ENCODE data around the gene ATE1.

ATE1 gene

GRCh38 chr10:121700416-121700815 lies 227.4 kb downstream of the ATE1 start:
- TF ChIP-seq POLR2AphosphoS5 (IDR thresholded peaks at IDR 0.05; ENCODE audit: low read depth, low read length): no peak
- no peak for TF ChIP-seq FOXP2 (optimal IDR thresholded peaks at IDR 0.05; ENCODE audit: borderline replicate concordance, extremely low read depth, extremely low read length, insufficient read depth)
- no peak for TF ChIP-seq SIN3A (IDR thresholded peaks at IDR 0.05; ENCODE audit: borderline replicate concordance, insufficient read depth, low read length)
- TF ChIP-seq, protein P1, sequence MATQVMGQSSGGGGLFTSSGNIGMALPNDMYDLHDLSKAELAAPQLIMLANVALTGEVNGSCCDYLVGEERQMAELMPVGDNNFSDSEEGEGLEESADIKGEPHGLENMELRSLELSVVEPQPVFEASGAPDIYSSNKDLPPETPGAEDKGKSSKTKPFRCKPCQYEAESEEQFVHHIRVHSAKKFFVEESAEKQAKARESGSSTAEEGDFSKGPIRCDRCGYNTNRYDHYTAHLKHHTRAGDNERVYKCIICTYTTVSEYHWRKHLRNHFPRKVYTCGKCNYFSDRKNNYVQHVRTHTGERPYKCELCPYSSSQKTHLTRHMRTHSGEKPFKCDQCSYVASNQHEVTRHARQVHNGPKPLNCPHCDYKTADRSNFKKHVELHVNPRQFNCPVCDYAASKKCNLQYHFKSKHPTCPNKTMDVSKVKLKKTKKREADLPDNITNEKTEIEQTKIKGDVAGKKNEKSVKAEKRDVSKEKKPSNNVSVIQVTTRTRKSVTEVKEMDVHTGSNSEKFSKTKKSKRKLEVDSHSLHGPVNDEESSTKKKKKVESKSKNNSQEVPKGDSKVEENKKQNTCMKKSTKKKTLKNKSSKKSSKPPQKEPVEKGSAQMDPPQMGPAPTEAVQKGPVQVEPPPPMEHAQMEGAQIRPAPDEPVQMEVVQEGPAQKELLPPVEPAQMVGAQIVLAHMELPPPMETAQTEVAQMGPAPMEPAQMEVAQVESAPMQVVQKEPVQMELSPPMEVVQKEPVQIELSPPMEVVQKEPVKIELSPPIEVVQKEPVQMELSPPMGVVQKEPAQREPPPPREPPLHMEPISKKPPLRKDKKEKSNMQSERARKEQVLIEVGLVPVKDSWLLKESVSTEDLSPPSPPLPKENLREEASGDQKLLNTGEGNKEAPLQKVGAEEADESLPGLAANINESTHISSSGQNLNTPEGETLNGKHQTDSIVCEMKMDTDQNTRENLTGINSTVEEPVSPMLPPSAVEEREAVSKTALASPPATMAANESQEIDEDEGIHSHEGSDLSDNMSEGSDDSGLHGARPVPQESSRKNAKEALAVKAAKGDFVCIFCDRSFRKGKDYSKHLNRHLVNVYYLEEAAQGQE (IDR thresholded peaks at IDR 0.05; ENCODE audit: insufficient read depth in 1 of 2, low read depth in 2 of 2, low read length in 2 of 2): no peak
- no peak for TF ChIP-seq TAF1 (IDR thresholded peaks at IDR 0.05; ENCODE audit: borderline replicate concordance, insufficient read depth, low read length)

DNA sequence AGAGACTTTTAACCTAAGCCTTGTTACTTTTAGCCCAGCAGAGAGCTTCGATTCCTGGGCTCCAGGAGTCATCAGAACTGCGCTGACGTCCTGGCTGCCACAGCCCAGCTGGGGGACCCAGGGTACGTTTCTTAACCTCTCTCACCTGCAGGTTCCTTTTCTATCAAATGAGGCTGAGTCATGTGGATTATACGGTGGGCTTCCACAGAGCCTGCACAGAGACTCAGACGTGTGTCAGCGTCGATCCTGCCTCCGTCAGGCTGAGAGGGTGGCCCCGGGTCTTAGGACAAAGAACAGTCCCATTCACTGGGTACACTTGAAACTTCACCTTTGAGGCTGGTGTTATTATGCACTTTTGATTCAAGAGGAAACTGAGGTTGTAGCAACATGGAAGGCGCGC lies 228.9 kb downstream of the ATE1 start:
- TF ChIP-seq TAF1 (IDR thresholded peaks at IDR 0.05; ENCODE audit: borderline replicate concordance, insufficient read depth, low read length): no peak
- TF ChIP-seq POLR2AphosphoS5 (IDR thresholded peaks at IDR 0.05; ENCODE audit: low read depth, low read length): no peak
- no peak for TF ChIP-seq SIN3A (IDR thresholded peaks at IDR 0.05; ENCODE audit: borderline replicate concordance, insufficient read depth, low read length)
- TF ChIP-seq FOXP2 (optimal IDR thresholded peaks at IDR 0.05; ENCODE audit: borderline replicate concordance, extremely low read depth, extremely low read length, insufficient read depth): no peak
- TF ChIP-seq, protein P1 (IDR thresholded peaks at IDR 0.05; ENCODE audit: insufficient read depth in 1 of 2, low read depth in 2 of 2, low read length in 2 of 2): no peak

DNA sequence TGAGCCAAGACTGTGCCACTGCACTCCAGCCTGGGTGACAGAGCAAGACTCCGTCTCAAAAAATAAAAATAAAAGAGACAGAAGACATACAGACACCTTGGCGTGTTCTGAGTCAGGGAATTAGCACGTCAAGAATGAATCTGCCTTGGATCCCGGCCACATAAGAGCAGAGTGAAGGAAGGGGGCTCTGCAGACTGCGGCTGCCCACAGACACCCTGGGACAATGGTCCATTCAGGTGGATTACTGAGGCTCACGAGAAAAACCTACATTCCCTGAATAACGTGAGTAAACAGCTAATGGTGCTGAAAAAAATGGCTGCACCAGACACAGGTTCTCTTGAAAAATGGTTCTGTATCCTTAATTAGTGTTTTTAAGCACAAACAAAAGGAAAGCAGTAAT lies 229.5 kb downstream of the ATE1 start:
- no peak for TF ChIP-seq POLR2AphosphoS5 (IDR thresholded peaks at IDR 0.05; ENCODE audit: low read depth, low read length)
- TF ChIP-seq, protein P1 (IDR thresholded peaks at IDR 0.05; ENCODE audit: insufficient read depth in 1 of 2, low read depth in 2 of 2, low read length in 2 of 2): no peak
- no peak for TF ChIP-seq FOXP2 (optimal IDR thresholded peaks at IDR 0.05; ENCODE audit: borderline replicate concordance, extremely low read depth, extremely low read length, insufficient read depth)
- no peak for TF ChIP-seq SIN3A (IDR thresholded peaks at IDR 0.05; ENCODE audit: borderline replicate concordance, insufficient read depth, low read length)
- TF ChIP-seq TAF1 (IDR thresholded peaks at IDR 0.05; ENCODE audit: borderline replicate concordance, insufficient read depth, low read length): no peak

DNA sequence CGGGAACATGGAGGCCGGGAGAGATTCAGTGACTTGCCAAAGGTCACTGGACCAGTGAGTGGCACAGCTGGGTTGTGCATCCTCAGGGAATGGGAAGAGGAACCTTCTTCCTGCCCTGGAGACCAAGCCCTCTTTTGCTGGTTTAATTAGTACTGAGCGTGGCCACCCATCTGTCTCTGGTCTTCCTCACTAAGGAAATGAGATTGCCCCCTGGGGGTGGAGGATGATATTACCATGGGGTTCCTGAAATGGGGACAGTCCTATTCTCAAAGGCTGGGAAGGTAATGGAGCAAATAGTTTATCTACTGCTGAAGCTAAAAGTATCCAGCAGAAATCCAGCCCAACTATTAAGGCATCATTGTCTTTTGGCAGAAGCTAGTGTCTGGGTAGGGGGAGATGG lies 231.0 kb downstream of the ATE1 start:
- TF ChIP-seq POLR2AphosphoS5 (IDR thresholded peaks at IDR 0.05; ENCODE audit: low read depth, low read length) (no peak), SIN3A (IDR thresholded peaks at IDR 0.05; ENCODE audit: borderline replicate concordance, insufficient read depth, low read length) (no peak), TAF1 (IDR thresholded peaks at IDR 0.05; ENCODE audit: borderline replicate concordance, insufficient read depth, low read length) (no peak), FOXP2 (optimal IDR thresholded peaks at IDR 0.05; ENCODE audit: borderline replicate concordance, extremely low read depth, extremely low read length, insufficient read depth) (no peak)
- TF ChIP-seq, protein P1 (IDR thresholded peaks at IDR 0.05; ENCODE audit: insufficient read depth in 1 of 2, low read depth in 2 of 2, low read length in 2 of 2): no peak
